Measurements from ENCODE around the gene OR4E1. TPM values are rescaled to one million over a fixed set of nuclear protein-coding genes. Genes with fewer than 3 reads are reported as not detected.

OR4E1 gene
- total RNA-seq, 2 experiments from 2014 or later: 0.11 TPM; not detected in 1

DNA sequence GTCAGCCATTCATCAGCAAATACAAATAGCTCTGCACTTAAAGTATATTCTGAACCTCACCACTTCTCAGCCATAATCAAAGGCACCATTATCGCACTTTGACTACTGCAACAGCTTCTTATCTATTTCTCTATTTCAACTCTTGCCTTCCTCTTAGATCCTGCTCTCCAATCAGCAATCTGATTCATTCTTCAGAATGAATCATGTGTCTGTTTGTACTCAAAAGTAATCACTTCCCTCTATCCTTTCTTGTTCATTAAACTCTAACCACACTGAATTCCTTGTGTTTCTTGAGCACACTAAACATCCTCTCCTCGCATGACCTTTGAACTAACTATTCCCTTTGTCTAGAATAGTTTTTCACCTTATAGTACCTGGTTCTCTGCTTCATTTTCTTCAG, 12.8 kb upstream of the OR4E1 start:
- Mint-ChIP-seq H3K27me3 (peaks cover 31% of the 10 kb centered on the region), H3K27ac (no peak overlapping the region)

GRCh38 chr14:21680072-21680471, 6.5 kb upstream of the OR4E1 start:
- Mint-ChIP-seq H3K4me1 (no peaks in the 10 kb centered on the region), H3K27ac (no peak overlapping the region), H3K4me3 (no peak overlapping the region), H3K27me3 (peaks cover 22% of the 10 kb centered on the region), H3K9me3 (peaks cover 1% of the 10 kb centered on the region), H3K36me3 (no peaks in the 10 kb centered on the region)
- no peak for DNase-seq
- ATAC-seq (ENCODE audit: low read depth): no peak
- POLR2A ChIA-PET: no interaction called here

More for the DNA sequence above, 12.8 kb upstream of the OR4E1 start:
- POLR2A ChIA-PET: no interaction called here
- Mint-ChIP-seq H3K36me3 (no peaks in the 10 kb centered on the region), H3K4me1 (no peaks in the 10 kb centered on the region), H3K9me3 (no peaks in the 10 kb centered on the region), H3K4me3 (no peak overlapping the region)
- DNase-seq (no peak), ATAC-seq (ENCODE audit: low read depth) (no peak)

GRCh38 chr14:21675566-21675965, 1.9 kb upstream of the OR4E1 start:
- POLR2A ChIA-PET: no interaction called here
- ATAC-seq (ENCODE audit: low read depth): no peak
- peaks cover 17% of the 10 kb centered on the region for H3K27me3 Mint-ChIP-seq

GRCh38 chr14:21672116-21672515, 1.5 kb downstream of the OR4E1 start:
- no peaks in the 10 kb centered on the region for H3K36me3 Mint-ChIP-seq
- POLR2A ChIA-PET: no interaction called here
- no peak overlapping the region for H3K4me3 Mint-ChIP-seq
- no peaks in the 10 kb centered on the region for H3K4me1 Mint-ChIP-seq
- no peak for DNase-seq
- H3K27ac Mint-ChIP-seq: no peak overlapping the region
- peaks cover 1% of the 10 kb centered on the region for H3K9me3 Mint-ChIP-seq
- no peak for ATAC-seq (ENCODE audit: low read depth)
- H3K27me3 Mint-ChIP-seq: peaks cover 21% of the 10 kb centered on the region

More at GRCh38 chr14:21675566-21675965, 1.9 kb upstream of the OR4E1 start:
- Mint-ChIP-seq H3K4me3 (no peak overlapping the region), H3K9me3 (peaks cover 1% of the 10 kb centered on the region), H3K36me3 (no peaks in the 10 kb centered on the region), H3K27ac (no peak overlapping the region), H3K4me1 (no peaks in the 10 kb centered on the region)
- no peak for DNase-seq

DNA sequence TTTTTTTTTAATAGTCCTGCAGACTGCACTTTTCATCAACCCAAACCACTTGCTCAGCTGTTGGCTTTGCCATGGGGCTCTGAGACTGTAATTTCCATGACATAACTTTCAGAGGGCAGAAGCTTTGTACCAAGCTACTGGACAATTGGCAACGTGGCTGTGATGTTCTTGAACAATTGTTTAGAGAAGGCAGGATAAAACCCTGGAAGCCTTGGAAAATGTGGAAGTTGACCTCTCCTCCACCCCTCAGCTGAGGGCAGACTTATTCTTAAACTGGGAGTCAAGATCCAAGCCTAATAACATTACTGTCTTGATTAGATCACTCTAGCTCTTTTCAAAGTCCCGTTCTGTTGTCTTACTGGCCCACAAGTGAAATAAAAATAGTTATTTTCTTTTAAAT, 2.2 kb downstream of the OR4E1 start:
- Mint-ChIP-seq H3K4me1 (no peaks in the 10 kb centered on the region), H3K27ac (no peak overlapping the region), H3K36me3 (no peaks in the 10 kb centered on the region), H3K9me3 (peaks cover 1% of the 10 kb centered on the region), H3K27me3 (peaks cover 21% of the 10 kb centered on the region), H3K4me3 (no peak overlapping the region)
- ATAC-seq (ENCODE audit: low read depth): no peak
- no peak for DNase-seq
- POLR2A ChIA-PET: no interaction called here

DNA sequence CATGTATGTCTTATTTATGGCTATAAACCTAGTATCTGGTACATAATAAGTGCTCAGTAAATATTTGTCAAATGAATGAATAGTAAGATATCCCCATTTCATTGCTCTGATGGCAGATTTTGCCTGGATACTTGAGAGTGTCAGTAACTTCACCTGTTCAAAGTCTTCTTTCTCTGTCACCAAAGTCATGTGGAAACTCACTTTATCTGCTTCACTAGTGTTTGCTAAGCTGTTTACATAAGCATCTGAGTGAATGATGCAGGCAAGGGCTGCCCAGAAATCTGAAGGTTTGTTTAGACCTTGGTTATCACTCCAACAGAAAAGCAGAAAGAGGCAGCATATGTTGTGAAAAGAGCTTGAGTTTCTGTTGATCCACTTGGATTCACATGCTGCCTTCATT, 4.3 kb downstream of the OR4E1 start:
- Mint-ChIP-seq H3K4me3 (no peak overlapping the region), H3K27me3 (peaks cover 27% of the 10 kb centered on the region), H3K36me3 (no peaks in the 10 kb centered on the region), H3K9me3 (no peaks in the 10 kb centered on the region), H3K4me1 (no peaks in the 10 kb centered on the region), H3K27ac (no peak overlapping the region)
- DNase-seq (no peak), ATAC-seq (ENCODE audit: low read depth) (no peak)
- POLR2A ChIA-PET: no interaction called here

- peaks cover 27% of the 10 kb centered on the region for H3K27me3 Mint-ChIP-seq
- no peak overlapping the region for H3K4me3 Mint-ChIP-seq
- H3K27ac Mint-ChIP-seq: no peak overlapping the region
- H3K9me3 Mint-ChIP-seq: no peaks in the 10 kb centered on the region
- ATAC-seq (ENCODE audit: low read depth): no peak
- DNase-seq: no peak
- H3K36me3 Mint-ChIP-seq: no peaks in the 10 kb centered on the region
- no peaks in the 10 kb centered on the region for H3K4me1 Mint-ChIP-seq
- POLR2A ChIA-PET: no interaction called here
These were observed 5.2 kb downstream of the OR4E1 start for GRCh38 chr14:21668377-21668776.

DNA sequence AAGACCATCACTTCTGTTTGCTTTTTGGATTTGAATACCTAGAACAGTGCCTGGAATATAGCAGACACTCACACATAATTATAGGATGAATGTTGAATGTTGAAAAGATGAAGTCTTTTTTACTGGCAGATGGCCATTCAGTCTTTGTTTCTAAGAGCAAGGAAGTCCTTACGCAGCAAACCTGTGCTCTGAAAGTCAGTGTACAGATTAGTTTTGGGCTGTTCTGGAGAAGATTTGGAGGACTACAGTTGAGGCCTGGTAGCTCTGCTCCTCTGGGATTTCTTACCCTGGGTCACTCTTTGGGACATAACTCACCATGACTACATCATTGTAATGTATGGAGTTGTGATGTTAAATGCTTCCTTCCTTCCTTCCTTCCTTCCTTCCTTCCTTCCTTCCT, 16.6 kb downstream of the OR4E1 start:
- Mint-ChIP-seq H3K27me3 (peaks cover 16% of the 10 kb centered on the region), H3K27ac (no peak overlapping the region), H3K9me3 (no peaks in the 10 kb centered on the region), H3K4me3 (no peak overlapping the region), H3K36me3 (no peaks in the 10 kb centered on the region), H3K4me1 (no peaks in the 10 kb centered on the region)
- POLR2A ChIA-PET: no interaction called here
- ATAC-seq (ENCODE audit: low read depth) (no peak), DNase-seq (no peak)

DNA sequence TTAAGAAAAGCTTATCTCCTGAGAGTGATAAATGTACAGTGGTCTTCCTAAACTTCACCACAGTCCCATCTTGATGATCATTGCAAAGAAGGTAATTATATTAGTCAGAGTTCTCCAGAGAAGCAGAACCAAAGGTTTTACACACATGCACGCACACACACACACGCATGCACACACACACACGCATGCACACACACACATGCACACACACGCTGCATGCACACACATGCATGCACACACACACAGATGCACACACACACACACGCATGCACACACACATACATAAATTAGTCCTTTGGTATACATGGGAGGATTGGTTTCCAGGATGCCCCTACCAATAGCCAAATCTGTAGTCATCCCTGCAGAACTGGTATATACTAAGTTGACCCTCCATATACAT, 19.4 kb downstream of the OR4E1 start:
- DNase-seq (no peak), ATAC-seq (ENCODE audit: low read depth) (no peak)
- no peak overlapping the region for H3K27ac Mint-ChIP-seq
- H3K27me3 Mint-ChIP-seq: peaks cover 12% of the 10 kb centered on the region
- peaks cover 1% of the 10 kb centered on the region for H3K9me3 Mint-ChIP-seq
- H3K4me1 Mint-ChIP-seq: no peaks in the 10 kb centered on the region
- H3K4me3 Mint-ChIP-seq: no peak overlapping the region
- no peaks in the 10 kb centered on the region for H3K36me3 Mint-ChIP-seq
- POLR2A ChIA-PET: no interaction called here

DNA sequence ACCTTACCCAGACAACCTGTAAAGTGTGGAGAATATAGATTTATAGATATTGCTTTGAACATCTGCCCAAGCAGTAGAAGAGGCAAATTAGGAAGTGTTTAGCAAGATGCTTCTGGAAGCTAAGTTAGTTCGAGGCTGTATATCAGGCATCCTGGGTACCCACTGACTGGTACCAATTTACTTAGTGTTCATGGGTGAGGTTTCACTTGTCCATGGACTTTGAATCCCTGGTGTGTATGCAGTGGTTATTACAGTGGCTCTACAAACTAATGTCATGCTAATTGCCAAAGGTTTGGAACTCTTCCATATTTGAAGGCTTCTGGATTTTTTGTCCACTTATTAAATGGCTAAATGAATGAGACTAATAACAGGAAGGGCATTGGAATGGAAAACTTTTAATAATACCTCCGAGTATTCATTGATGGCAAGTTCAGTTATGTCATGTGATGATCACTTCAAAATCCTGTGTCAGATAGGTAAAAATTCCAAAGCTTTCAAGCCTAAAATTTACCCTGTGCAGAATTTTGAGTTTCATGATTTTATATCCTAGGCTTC, 20.2 kb downstream of the OR4E1 start, which contains the start of gene OR4E2:
Gene OR4E2 (plus strand): TSS at position 505 of the 555 bp plus-strand sequence. CDS start 11,248 bp downstream, outside the sequence.
- no peak for ATAC-seq (ENCODE audit: low read depth)
- Mint-ChIP-seq H3K27me3 (peaks cover 12% of the 10 kb centered on the region), H3K27ac (no peak within 1 kb of the TSS), H3K9me3 (peaks cover 1% of the 10 kb centered on the region), H3K4me3 (no peak within 1 kb of the TSS), H3K36me3 (no peaks in the 10 kb centered on the region), H3K4me1 (no peaks in the 10 kb centered on the region)
- POLR2A ChIA-PET: no interaction called here
- no peak for DNase-seq

DNA sequence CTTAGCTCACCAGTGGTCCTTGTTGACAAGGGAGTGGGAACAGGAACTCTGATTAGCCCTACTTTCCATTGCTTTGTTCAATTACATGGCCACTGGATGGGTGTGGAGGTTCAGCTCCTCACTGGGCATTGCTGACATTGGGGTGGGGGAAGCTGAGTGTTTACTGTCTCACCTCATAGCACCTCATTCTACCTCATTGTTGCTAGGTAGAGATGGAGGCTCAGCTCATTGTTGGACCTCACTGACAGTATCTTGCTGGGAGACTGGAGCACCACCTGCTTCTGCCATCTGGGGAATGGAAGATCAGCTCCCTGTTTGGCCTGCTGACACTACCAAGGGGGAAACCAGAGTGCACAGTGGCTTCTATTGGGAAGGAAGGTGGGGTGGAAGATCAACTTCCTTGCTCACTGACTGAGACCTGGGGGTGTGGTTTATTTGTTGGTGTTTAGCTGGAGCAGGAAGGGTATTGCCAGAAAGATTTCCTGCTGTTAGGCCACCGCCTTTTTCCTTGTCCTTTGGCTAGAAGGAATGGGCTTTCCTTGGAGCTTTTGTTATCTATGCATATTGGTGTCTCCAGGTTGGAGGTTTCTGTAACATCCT, 21.3 kb downstream of the OR4E1 start:
- no peak for DNase-seq
- Mint-ChIP-seq H3K27ac (no peak overlapping the region), H3K27me3 (peaks cover 8% of the 10 kb centered on the region), H3K4me1 (no peaks in the 10 kb centered on the region), H3K36me3 (no peaks in the 10 kb centered on the region), H3K4me3 (no peak overlapping the region), H3K9me3 (peaks cover 1% of the 10 kb centered on the region)
- no peak for ATAC-seq (ENCODE audit: low read depth)
- POLR2A ChIA-PET: no interaction called here

GRCh38 chr14:21647380-21647779, 26.2 kb downstream of the OR4E1 start:
- peaks cover 1% of the 10 kb centered on the region for H3K9me3 Mint-ChIP-seq
- DNase-seq (no peak), ATAC-seq (ENCODE audit: low read depth) (no peak)
- POLR2A ChIA-PET: interaction anchor here (0.7 kb wide), 1 partner anchor 8 kb away, joined by 5 read pairs; no protein-coding TSS in a partner anchor
- no peaks in the 10 kb centered on the region for H3K4me1 Mint-ChIP-seq
- H3K27me3 Mint-ChIP-seq: peaks cover 5% of the 10 kb centered on the region
- H3K4me3 Mint-ChIP-seq: no peak overlapping the region
- no peaks in the 10 kb centered on the region for H3K36me3 Mint-ChIP-seq
- no peak overlapping the region for H3K27ac Mint-ChIP-seq

DNA sequence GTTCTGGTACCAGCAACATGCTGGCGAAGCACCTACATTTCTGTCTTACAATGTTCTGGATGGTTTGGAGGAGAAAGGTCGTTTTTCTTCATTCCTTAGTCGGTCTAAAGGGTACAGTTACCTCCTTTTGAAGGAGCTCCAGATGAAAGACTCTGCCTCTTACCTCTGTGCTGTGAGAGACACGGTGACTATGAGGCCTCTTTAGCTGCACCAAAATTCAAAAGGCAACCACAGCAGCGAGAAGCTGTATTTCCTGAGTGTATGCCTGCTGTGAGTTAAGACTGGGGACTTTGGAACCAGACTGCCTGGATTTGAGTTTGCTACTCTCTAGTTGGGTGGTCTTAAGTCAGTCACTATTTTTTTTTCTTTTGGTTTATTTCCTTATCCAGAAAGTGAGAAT, 30.2 kb downstream of the OR4E1 start:
- Mint-ChIP-seq H3K36me3 (no peaks in the 10 kb centered on the region), H3K27ac (peak overlapping the region; percentile 61), H3K4me1 (no peaks in the 10 kb centered on the region), H3K27me3 (no peaks in the 10 kb centered on the region), H3K4me3 (peak overlapping the region; percentile 60), H3K9me3 (no peaks in the 10 kb centered on the region)
- ATAC-seq (ENCODE audit: low read depth) (no peak), DNase-seq (no peak)
- POLR2A ChIA-PET: interaction anchor here (0.8 to 2.7 kb wide), 4 partner anchors 867 to 909 kb away, joined by 4 to 7 read pairs (median 4); no protein-coding TSS in a partner anchor

- H3K36me3 Mint-ChIP-seq: no peaks in the 10 kb centered on the region
- H3K27me3 Mint-ChIP-seq: no peaks in the 10 kb centered on the region
- no peaks in the 10 kb centered on the region for H3K9me3 Mint-ChIP-seq
- POLR2A ChIA-PET: interaction anchor here (0.6 to 2.7 kb wide), 8 partner anchors 867 to 927 kb away, joined by 3 to 7 read pairs (median 4); no protein-coding TSS in a partner anchor
- ATAC-seq (ENCODE audit: low read depth) (no peak), DNase-seq (no peak)
- no peaks in the 10 kb centered on the region for H3K4me1 Mint-ChIP-seq
- peak overlapping the region; percentile 65 for H3K4me3 Mint-ChIP-seq
- H3K27ac Mint-ChIP-seq: peak overlapping the region; percentile 73
These were observed 30.9 kb downstream of the OR4E1 start for GRCh38 chr14:21642683-21643082.
